H9 (cell line): ENCODE data around the gene ANKRD39. TPM values are rescaled to one million over a fixed set of nuclear protein-coding genes. Genes with fewer than 3 reads are reported as not detected.

Experiments used
- DNase-seq: peaks from one replicate; pipeline ENCODE4 v3.0.0-alpha.2; 2017
- H2AFZ ChIP-seq: one replicate; pipeline ENCODE4 v1.6.1; 2013; ENCODE audit warnings: mild to moderate bottlenecking, low read length, control low read depth, moderate library complexity
- H2AK5ac ChIP-seq: 2 replicates; pipeline ENCODE4 v1.6.1; 2013; ENCODE audit warnings: low read length, control low read depth, mixed read lengths; ENCODE audit not compliant: insufficient read length
- H2BK120ac ChIP-seq: one replicate; pipeline ENCODE4 v1.6.1; 2013; ENCODE audit warnings: low read depth, mild to moderate bottlenecking, low read length, control low read depth, inconsistent platforms; ENCODE audit not compliant: poor library complexity, severe bottlenecking
- H2BK12ac ChIP-seq: 2 replicates; pipeline ENCODE4 v1.6.1; 2013; ENCODE audit warnings: low read length, control low read depth, mixed read lengths, low read depth; ENCODE audit not compliant: insufficient read length
- H2BK15ac ChIP-seq: 2 replicates; pipeline ENCODE4 v1.6.1; 2013; ENCODE audit warnings: low read depth, low read length, control low read depth
- H2BK20ac ChIP-seq: one replicate; pipeline ENCODE4 v1.6.1; 2013; ENCODE audit warnings: low read depth, mild to moderate bottlenecking, low read length, control low read depth, inconsistent platforms; ENCODE audit not compliant: poor library complexity, severe bottlenecking
- H2BK5ac ChIP-seq: 2 replicates; pipeline ENCODE4 v1.6.1; 2013; ENCODE audit warnings: low read length, control low read depth, mixed read lengths; ENCODE audit not compliant: insufficient read length
- H3K14ac ChIP-seq: 2 replicates; pipeline ENCODE4 v1.6.1; 2013; ENCODE audit warnings: low read length, control low read depth; ENCODE audit not compliant: insufficient read depth
- H3K18ac ChIP-seq: 2 replicates; pipeline ENCODE4 v1.6.1; 2013; ENCODE audit warnings: low read depth, mild to moderate bottlenecking, mixed read lengths, low read length, control low read depth; ENCODE audit not compliant: insufficient read length
- H3K23ac ChIP-seq: 2 replicates; pipeline ENCODE4 v1.6.1; 2013; ENCODE audit warnings: low read length, control low read depth, mixed read lengths, low read depth; ENCODE audit not compliant: insufficient read length
- H3K23me2 ChIP-seq: 2 replicates; pipeline ENCODE4 v1.6.1; 2013; ENCODE audit warnings: low read depth, mild to moderate bottlenecking, mixed read lengths, low read length, control low read depth; ENCODE audit not compliant: insufficient read length, poor library complexity, severe bottlenecking
- H3K27ac ChIP-seq: 2 replicates; pipeline ENCODE4 v1.5.1; 2013; ENCODE audit warnings: low read length, control low read depth, mixed read lengths, low read depth; ENCODE audit not compliant: insufficient read length
- H3K27me3 ChIP-seq: 2 replicates; pipeline ENCODE4 v1.6.1; 2013; ENCODE audit warnings: low read length, control low read depth, inconsistent platforms; ENCODE audit not compliant: insufficient read depth
- H3K4ac ChIP-seq: 2 replicates; pipeline ENCODE4 v1.6.1; 2013; ENCODE audit warnings: low read depth, mild to moderate bottlenecking, control low read depth, inconsistent platforms, low read length, moderate library complexity
- H3K4me1 ChIP-seq: 2 replicates; pipeline ENCODE4 v1.6.1; 2013; ENCODE audit warnings: low read length, control low read depth, inconsistent platforms; ENCODE audit not compliant: insufficient read depth
- H3K4me2 ChIP-seq: 2 replicates; pipeline ENCODE4 v1.6.1; 2013; ENCODE audit warnings: low read length, control low read depth, mixed read lengths; ENCODE audit not compliant: insufficient read length, insufficient read depth
- H3K56ac ChIP-seq: 2 replicates; pipeline ENCODE4 v1.6.1; 2013; ENCODE audit warnings: low read depth, mild to moderate bottlenecking, mixed read lengths, low read length, control low read depth; ENCODE audit not compliant: insufficient read length
- H3K79me1 ChIP-seq: 2 replicates; pipeline ENCODE4 v1.6.1; 2013; ENCODE audit warnings: low read depth, mild to moderate bottlenecking, moderate library complexity, low read length, control low read depth, inconsistent platforms; ENCODE audit not compliant: insufficient read depth, poor library complexity, severe bottlenecking
- H3K79me2 ChIP-seq: 2 replicates; pipeline ENCODE4 v1.6.1; 2013; ENCODE audit warnings: low read length, control low read depth, inconsistent platforms; ENCODE audit not compliant: insufficient read depth
- H3K9ac ChIP-seq: 2 replicates; pipeline ENCODE4 v1.6.1; 2013; ENCODE audit warnings: low read length, control low read depth, mixed read lengths; ENCODE audit not compliant: insufficient read length; ENCODE audit errors: extremely low read depth
- H3K9me3 ChIP-seq: one replicate; pipeline ENCODE4 v1.6.1; 2013; ENCODE audit warnings: low read depth, low read length, inconsistent platforms; ENCODE audit not compliant: control insufficient read depth
- H3T11ph ChIP-seq: one replicate; pipeline ENCODE4 v1.6.1; 2013; ENCODE audit warnings: mild to moderate bottlenecking, low read length, control low read depth, inconsistent platforms
- H4K20me1 ChIP-seq: one replicate; pipeline ENCODE4 v1.6.1; 2013; ENCODE audit not compliant: control insufficient read depth, insufficient read length, insufficient read depth
- H4K5ac ChIP-seq: 2 replicates; pipeline ENCODE4 v1.6.1; 2013; ENCODE audit warnings: low read depth, mild to moderate bottlenecking, mixed read lengths, low read length, control low read depth; ENCODE audit not compliant: insufficient read length
- H4K8ac ChIP-seq: replicated peaks from 2 replicates; pipeline ENCODE4 v1.6.1; 2013; ENCODE audit warnings: low read length, control low read depth, mixed read lengths, low read depth; ENCODE audit not compliant: insufficient read length
- H4K91ac ChIP-seq: 2 replicates; pipeline ENCODE4 v1.6.1; 2013; ENCODE audit warnings: low read depth, mild to moderate bottlenecking, moderate library complexity, mixed read lengths, low read length, control low read depth; ENCODE audit not compliant: insufficient read length
- H3K27ac Mint-ChIP-seq, 3 experiments: 2 replicates in 2 of 3; 3 replicates in 1 of 3; pipeline ENCODE4 v1.8.0; 2020 to 2021; ENCODE audit warnings: mixed read lengths in 3 of 3, mild to moderate bottlenecking in 1 of 3, moderate library complexity in 1 of 3
- H3K27me3 Mint-ChIP-seq: 2 replicates; pipeline ENCODE4 v1.8.0; 2021; ENCODE audit warnings: low read depth, mild to moderate bottlenecking, moderate library complexity, mixed read lengths
- H3K36me3 Mint-ChIP-seq, 3 experiments: 2 replicates in 2 of 3; 3 replicates in 1 of 3; pipeline ENCODE4 v1.8.0; 2020 to 2021; ENCODE audit warnings: low read depth in 3 of 3, mixed read lengths in 3 of 3; ENCODE audit not compliant: insufficient read depth in 1 of 3
- H3K4me1 Mint-ChIP-seq, 2 experiments: 2 replicates each; pipeline ENCODE4 v1.8.0; 2020; ENCODE audit warnings: mixed read lengths in 2 of 2
- H3K4me3 Mint-ChIP-seq, 2 experiments: 2 replicates in 1 of 2; 3 replicates in 1 of 2; pipeline ENCODE4 v1.8.0; 2020 to 2021; ENCODE audit warnings: mild to moderate bottlenecking in 2 of 2, mixed read lengths in 2 of 2, moderate library complexity in 1 of 2
- H3K9me3 Mint-ChIP-seq, 2 experiments: 2 replicates in 1 of 2; 3 replicates in 1 of 2; pipeline ENCODE4 v1.8.0; 2020; ENCODE audit warnings: mild to moderate bottlenecking in 2 of 2, mixed read lengths in 2 of 2, moderate library complexity in 1 of 2
- WGBS: extraction: QIAGEN DNeasy Blood & Tissue Kit; methylation state at CpG from one replicate; pipeline ENCODE4 v1.1.7; 2013; ENCODE audit warnings: missing lambda C conversion rate, low lambda C conversion rate, mixed read lengths; ENCODE audit not compliant: insufficient read length; ENCODE audit errors: extremely low coverage; 5-methylcytosine and 5-hydroxymethylcytosine counted together
- total RNA-seq: library from RNA; stranded (reverse); gene quantifications from 2 replicates; pipeline ENCODE4 v1.2.1, GENCODE V29; 2021
- TF ChIP-seq, protein P1 (sequence below): fragments of 200-600 bp; sonication (generic); conservative IDR thresholded peaks from 3 replicates; pipeline ENCODE4 v1.8.0; 2021; ENCODE audit warnings: antibody characterized with exemption, mild to moderate bottlenecking

ANKRD39 gene
- total RNA-seq, 1 experiment from 2014 or later = 13.0 TPM

DNA sequence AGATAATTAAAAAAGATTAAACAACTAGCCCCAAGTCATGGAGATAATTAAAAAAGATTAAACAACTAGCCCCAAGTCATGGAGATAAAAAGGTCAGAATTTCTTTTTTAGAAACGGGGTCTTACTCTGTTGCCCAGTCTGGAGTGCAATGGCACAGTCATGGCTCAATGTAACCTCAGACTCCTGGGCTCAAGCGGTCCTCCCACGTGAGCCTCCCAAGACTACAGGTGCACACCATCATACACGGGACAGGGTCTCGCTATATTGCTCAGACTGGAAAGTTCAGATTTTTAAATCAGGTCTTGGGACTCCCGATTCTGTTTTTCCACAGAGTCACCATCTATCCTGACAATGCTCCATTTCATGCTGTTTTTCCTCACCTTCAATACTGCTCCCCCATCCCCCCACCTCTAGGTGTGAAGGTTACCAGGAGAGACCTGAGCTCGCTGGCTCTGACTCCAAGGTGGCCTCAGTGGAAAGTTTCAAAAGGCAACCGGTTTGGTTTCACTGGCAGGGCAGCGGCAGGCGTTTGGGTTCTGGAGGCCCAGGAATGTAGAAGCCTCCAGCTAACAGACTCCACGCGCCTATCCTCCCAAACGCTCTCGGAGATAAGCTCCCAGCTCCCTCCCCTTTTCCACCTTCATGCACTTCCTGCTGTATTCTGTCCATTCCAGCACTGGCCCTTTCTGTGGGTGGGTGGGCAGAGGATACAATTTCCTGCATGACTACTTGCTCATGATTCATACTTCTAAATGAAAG, 15.0 kb upstream of the ANKRD39 start:
- TF ChIP-seq, protein P1, sequence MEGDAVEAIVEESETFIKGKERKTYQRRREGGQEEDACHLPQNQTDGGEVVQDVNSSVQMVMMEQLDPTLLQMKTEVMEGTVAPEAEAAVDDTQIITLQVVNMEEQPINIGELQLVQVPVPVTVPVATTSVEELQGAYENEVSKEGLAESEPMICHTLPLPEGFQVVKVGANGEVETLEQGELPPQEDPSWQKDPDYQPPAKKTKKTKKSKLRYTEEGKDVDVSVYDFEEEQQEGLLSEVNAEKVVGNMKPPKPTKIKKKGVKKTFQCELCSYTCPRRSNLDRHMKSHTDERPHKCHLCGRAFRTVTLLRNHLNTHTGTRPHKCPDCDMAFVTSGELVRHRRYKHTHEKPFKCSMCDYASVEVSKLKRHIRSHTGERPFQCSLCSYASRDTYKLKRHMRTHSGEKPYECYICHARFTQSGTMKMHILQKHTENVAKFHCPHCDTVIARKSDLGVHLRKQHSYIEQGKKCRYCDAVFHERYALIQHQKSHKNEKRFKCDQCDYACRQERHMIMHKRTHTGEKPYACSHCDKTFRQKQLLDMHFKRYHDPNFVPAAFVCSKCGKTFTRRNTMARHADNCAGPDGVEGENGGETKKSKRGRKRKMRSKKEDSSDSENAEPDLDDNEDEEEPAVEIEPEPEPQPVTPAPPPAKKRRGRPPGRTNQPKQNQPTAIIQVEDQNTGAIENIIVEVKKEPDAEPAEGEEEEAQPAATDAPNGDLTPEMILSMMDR = no peak
- no peak for DNase-seq
- Histone ChIP-seq H2AK5ac (no peak overlapping the region), H4K91ac (no peak overlapping the region), H4K8ac (no peak overlapping the region), H2BK12ac (no peak overlapping the region), H2BK120ac (no peak overlapping the region), H3K79me2 (peaks cover 2% of the 10 kb centered on the region; the same call in 1 of the 2 replicates), H3K23me2 (peaks cover 13% of the 10 kb centered on the region), H3K27ac (no peak overlapping the region), H3K4ac (no peak overlapping the region), H2AFZ (no peak overlapping the region), H3T11ph (no peak overlapping the region), H3K79me1 (peaks cover 3% of the 10 kb centered on the region), H3K9me3 (no peaks in the 10 kb centered on the region), H3K9ac (no peak overlapping the region), H4K20me1 (no peaks in the 10 kb centered on the region), H4K5ac (no peak overlapping the region), H3K56ac (no peak overlapping the region), H3K27me3 (no peaks in the 10 kb centered on the region), H2BK5ac (no peak overlapping the region), H3K18ac (no peak overlapping the region), H2BK20ac (no peak overlapping the region), H3K14ac (no peak overlapping the region), H3K4me2 (no peak overlapping the region), H2BK15ac (no peak overlapping the region), H3K23ac (no peak overlapping the region), H3K4me1 (no peaks in the 10 kb centered on the region; the same call in 1 of the 2 replicates)
- peaks cover 47 to 59% of the 10 kb centered on the region in 2 experiments for H3K4me1 Mint-ChIP-seq
- H3K27ac Mint-ChIP-seq = no peak overlapping the region
- WGBS = no CpG with 5 or more reads among the region's 14 CpGs
- peaks cover 0 to 5% (median 2%) of the 10 kb centered on the region in 3 experiments; a peak in 4 of 7 replicates for H3K36me3 Mint-ChIP-seq
- H3K27me3 Mint-ChIP-seq = no peaks in the 10 kb centered on the region; the same call in 1 of the 2 replicates
- H3K9me3 Mint-ChIP-seq = no peaks in the 10 kb centered on the region
- H3K4me3 Mint-ChIP-seq = peak overlapping the region in 1 of 2 experiments; percentile 23; a peak in 1 of 5 replicates
